GM23338 (cell line): Measurements from ENCODE around the gene ACTMAP. TPM values are rescaled to one million over a fixed set of nuclear protein-coding genes. Genes with fewer than 3 reads are reported as not detected.
A peak's percentile ranks its signal among the peaks of the same experiment; 100 is the strongest.

Source experiments
- ATAC-seq: fragments of 200-7000 bp; cut with Tn5 transposase; 3 replicates; pipeline ENCODE4 v1.9.1; 2020
- DNase-seq: peaks from one replicate; pipeline ENCODE4 v3.0.0-alpha.2; 2015; ENCODE audit warnings: low spot score
- H2AFZ ChIP-seq: fragments of 200-600 bp; sonication (generic); 2 replicates; pipeline ENCODE4 v1.8.0; 2016; ENCODE audit warnings: antibody characterized with exemption, mild to moderate bottlenecking, moderate library complexity
- H3F3A ChIP-seq: fragments of 200-600 bp; sonication (generic); replicated peaks from 2 replicates; pipeline ENCODE4 v1.8.0; 2017; ENCODE audit warnings: antibody characterized with exemption, mixed run types, low read depth
- H3K27ac ChIP-seq: fragments of 200-600 bp; sonication (generic); 2 replicates; pipeline ENCODE4 v1.6.1; 2016; ENCODE audit warnings: low read depth
- H3K27me3 ChIP-seq: fragments of 200-600 bp; sonication (generic); 2 replicates; pipeline ENCODE4 v1.8.0; 2016; ENCODE audit warnings: mild to moderate bottlenecking, mixed run types, moderate library complexity; ENCODE audit not compliant: insufficient read depth
- H3K36me3 ChIP-seq: fragments of 200-600 bp; sonication (generic); 2 replicates; pipeline ENCODE4 v1.8.0; 2016; ENCODE audit warnings: mild to moderate bottlenecking; ENCODE audit not compliant: insufficient read depth
- H3K4me1 ChIP-seq: fragments of 200-600 bp; sonication (generic); 2 replicates; pipeline ENCODE4 v1.8.0; 2016; ENCODE audit warnings: mild to moderate bottlenecking, moderate library complexity; ENCODE audit not compliant: insufficient read depth
- H3K4me2 ChIP-seq: fragments of 200-600 bp; sonication (generic); 2 replicates; pipeline ENCODE4 v1.7.1; 2017; ENCODE audit warnings: mixed run types
- H3K4me3 ChIP-seq: fragments of 200-600 bp; sonication (generic); 2 replicates; pipeline ENCODE4 v1.6.1; 2016; ENCODE audit warnings: mixed run types
- H3K79me2 ChIP-seq: fragments of 200-600 bp; sonication (generic); replicated peaks from 2 replicates; pipeline ENCODE4 v1.8.0; 2017; ENCODE audit warnings: mild to moderate bottlenecking; ENCODE audit not compliant: insufficient read depth
- H3K9me2 ChIP-seq: fragments of 200-600 bp; sonication (generic); 2 replicates; pipeline ENCODE4 v1.8.0; 2017; ENCODE audit not compliant: insufficient read depth
- H4K20me1 ChIP-seq: fragments of 200-600 bp; sonication (generic); replicated peaks from 2 replicates; pipeline ENCODE4 v1.8.0; 2017; ENCODE audit warnings: mild to moderate bottlenecking; ENCODE audit not compliant: insufficient read depth
- H3K27ac Mint-ChIP-seq: 2 replicates; pipeline ENCODE4 v1.8.0; 2020; ENCODE audit warnings: inconsistent platforms, mild to moderate bottlenecking, moderate library complexity, mixed read lengths
- H3K27me3 Mint-ChIP-seq: 3 replicates; pipeline ENCODE4 v1.8.0; 2022; ENCODE audit warnings: low read depth, mild to moderate bottlenecking, moderate library complexity, mixed read lengths, inconsistent platforms; ENCODE audit not compliant: insufficient read depth, poor library complexity
- H3K36me3 Mint-ChIP-seq: 3 replicates; pipeline ENCODE4 v1.8.0; 2021; ENCODE audit warnings: low read depth, mild to moderate bottlenecking, inconsistent platforms, moderate library complexity, mixed read lengths
- H3K4me1 Mint-ChIP-seq: 3 replicates; pipeline ENCODE4 v1.8.0; 2020; ENCODE audit warnings: mild to moderate bottlenecking, inconsistent platforms, mixed read lengths
- H3K4me3 Mint-ChIP-seq: 3 replicates; pipeline ENCODE4 v1.8.0; 2021; ENCODE audit warnings: moderate library complexity, mild to moderate bottlenecking, inconsistent platforms, mixed read lengths
- H3K9me3 Mint-ChIP-seq: 3 replicates; pipeline ENCODE4 v1.8.0; 2020; ENCODE audit warnings: moderate library complexity, mild to moderate bottlenecking, inconsistent platforms, mixed read lengths
- CREB1 ChIP-seq: fragments of 250-450 bp; sonication (Bioruptor Pico); IDR thresholded peaks from 2 replicates; pipeline ENCODE4 v1.5.0; 2020; ENCODE audit warnings: low read depth, mild to moderate bottlenecking, moderate library complexity
- EZH2phosphoT487 ChIP-seq: fragments of 200-600 bp; sonication (generic); IDR thresholded peaks from one replicate; pipeline ENCODE4 v1.8.1; 2018; ENCODE audit warnings: antibody characterized with exemption; ENCODE audit not compliant: unreplicated experiment
- JUNB ChIP-seq: IDR thresholded peaks from one replicate; pipeline ENCODE4 v1.6.1; 2016; ENCODE audit warnings: antibody characterized with exemption; ENCODE audit not compliant: unreplicated experiment
- POLR2AphosphoS5 ChIP-seq: IDR thresholded peaks from 2 replicates; pipeline ENCODE4 v1.6.1; 2016; ENCODE audit warnings: antibody characterized with exemption, low read depth
- ZNF114 ChIP-seq: fragments of 250-450 bp; sonication (Bioruptor Pico); IDR thresholded peaks from 2 replicates; pipeline ENCODE4 v1.5.0; 2020; ENCODE audit warnings: mild to moderate bottlenecking, moderate library complexity
- ZNF331 ChIP-seq: fragments of 250-450 bp; sonication (Bioruptor Pico); IDR thresholded peaks from 2 replicates; pipeline ENCODE4 v1.5.0; 2020; ENCODE audit warnings: low read depth, mild to moderate bottlenecking, moderate library complexity
- polyA plus RNA-seq: library from polyadenylated mRNA; unstranded; fragments of >200 nt; fragmentation: Nextera tagmentation; extraction: Ambion mirVana; gene quantifications from 2 replicates; pipeline ENCODE4 v1.2.1, GENCODE V29; 2016
- total RNA-seq: library from RNA; depleted of rRNA; stranded (reverse); fragments of >200 nt; shearing (Covaris generic); gene quantifications from 2 replicates; pipeline ENCODE4 v1.2.3, GENCODE V29; 2014
- TF ChIP-seq, protein P1 (sequence below): fragments of 250-450 bp; sonication (Bioruptor Pico); IDR thresholded peaks from 2 replicates; pipeline ENCODE4 v1.5.0; 2020; ENCODE audit warnings: mild to moderate bottlenecking, moderate library complexity
- TF ChIP-seq, protein P2 (sequence below), 2 experiments: fragments of 200-600 bp in 1 of 2; sonication (generic) in 1 of 2; conservative IDR thresholded peaks; 2 replicates each; pipeline versions ENCODE4 v1.5.1 to v1.6.1; 2016 to 2017; ENCODE audit warnings: antibody characterized with exemption in 2 of 2, low read depth in 2 of 2, mild to moderate bottlenecking in 2 of 2, moderate library complexity in 1 of 2
- TF ChIP-seq, protein P3 (sequence below): IDR thresholded peaks from 2 replicates; pipeline ENCODE4 v1.6.1; 2016; ENCODE audit warnings: antibody characterized with exemption

ACTMAP gene
- total and polyA plus RNA-seq, 2 experiments from 2014 or later, result 14.9 to 16.7 TPM

DNA sequence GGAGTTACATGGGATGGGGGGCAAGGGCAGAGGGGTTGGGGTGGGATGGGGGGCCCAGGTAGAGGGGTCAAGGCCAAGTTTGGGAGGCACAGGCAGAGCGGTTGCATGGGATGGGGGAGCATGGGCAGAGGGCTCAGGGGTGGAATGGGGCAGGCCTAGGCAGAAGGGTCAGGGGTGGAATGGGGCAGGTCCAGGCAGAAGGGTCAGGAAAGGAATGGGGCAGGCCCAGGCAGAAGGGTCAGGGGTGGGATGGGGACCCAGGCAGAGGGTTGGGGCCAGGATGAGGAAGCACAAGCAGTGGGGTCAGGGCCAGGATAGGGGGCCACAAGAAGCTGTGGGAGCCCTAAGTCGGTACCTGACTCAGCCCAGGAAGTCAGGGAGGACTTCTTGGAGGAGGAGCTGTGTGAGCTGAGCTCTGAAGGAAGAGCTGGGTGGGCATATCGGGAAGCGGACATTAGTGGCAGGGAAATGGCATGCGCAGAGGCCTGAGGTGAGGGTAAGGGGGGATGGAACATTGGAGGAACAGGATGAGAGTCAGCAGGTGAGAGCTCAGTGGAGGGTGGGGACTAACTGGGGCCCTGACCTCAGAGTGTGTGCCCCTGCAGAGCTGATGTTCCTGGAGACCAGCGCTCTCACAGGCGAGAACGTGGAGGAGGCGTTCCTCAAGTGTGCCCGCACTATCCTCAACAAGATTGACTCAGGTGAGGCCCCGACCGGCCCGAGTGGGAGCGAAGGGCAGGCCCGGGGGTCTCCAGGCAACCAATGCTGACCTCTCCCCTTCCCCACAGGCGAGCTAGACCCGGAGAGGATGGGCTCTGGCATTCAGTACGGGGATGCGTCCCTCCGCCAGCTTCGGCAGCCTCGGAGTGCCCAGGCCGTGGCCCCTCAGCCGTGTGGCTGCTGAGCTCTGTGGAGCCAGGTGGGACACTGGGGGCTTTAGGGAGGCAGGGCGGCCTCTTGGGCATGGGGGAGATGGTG is 36.1 kb upstream of the ACTMAP start:
- H3K79me2 ChIP-seq, result no peaks in the 10 kb centered on the region
- no peaks in the 10 kb centered on the region for H3F3A ChIP-seq
- H3K4me1 ChIP-seq, result no peaks in the 10 kb centered on the region
- TF ChIP-seq, protein P1, sequence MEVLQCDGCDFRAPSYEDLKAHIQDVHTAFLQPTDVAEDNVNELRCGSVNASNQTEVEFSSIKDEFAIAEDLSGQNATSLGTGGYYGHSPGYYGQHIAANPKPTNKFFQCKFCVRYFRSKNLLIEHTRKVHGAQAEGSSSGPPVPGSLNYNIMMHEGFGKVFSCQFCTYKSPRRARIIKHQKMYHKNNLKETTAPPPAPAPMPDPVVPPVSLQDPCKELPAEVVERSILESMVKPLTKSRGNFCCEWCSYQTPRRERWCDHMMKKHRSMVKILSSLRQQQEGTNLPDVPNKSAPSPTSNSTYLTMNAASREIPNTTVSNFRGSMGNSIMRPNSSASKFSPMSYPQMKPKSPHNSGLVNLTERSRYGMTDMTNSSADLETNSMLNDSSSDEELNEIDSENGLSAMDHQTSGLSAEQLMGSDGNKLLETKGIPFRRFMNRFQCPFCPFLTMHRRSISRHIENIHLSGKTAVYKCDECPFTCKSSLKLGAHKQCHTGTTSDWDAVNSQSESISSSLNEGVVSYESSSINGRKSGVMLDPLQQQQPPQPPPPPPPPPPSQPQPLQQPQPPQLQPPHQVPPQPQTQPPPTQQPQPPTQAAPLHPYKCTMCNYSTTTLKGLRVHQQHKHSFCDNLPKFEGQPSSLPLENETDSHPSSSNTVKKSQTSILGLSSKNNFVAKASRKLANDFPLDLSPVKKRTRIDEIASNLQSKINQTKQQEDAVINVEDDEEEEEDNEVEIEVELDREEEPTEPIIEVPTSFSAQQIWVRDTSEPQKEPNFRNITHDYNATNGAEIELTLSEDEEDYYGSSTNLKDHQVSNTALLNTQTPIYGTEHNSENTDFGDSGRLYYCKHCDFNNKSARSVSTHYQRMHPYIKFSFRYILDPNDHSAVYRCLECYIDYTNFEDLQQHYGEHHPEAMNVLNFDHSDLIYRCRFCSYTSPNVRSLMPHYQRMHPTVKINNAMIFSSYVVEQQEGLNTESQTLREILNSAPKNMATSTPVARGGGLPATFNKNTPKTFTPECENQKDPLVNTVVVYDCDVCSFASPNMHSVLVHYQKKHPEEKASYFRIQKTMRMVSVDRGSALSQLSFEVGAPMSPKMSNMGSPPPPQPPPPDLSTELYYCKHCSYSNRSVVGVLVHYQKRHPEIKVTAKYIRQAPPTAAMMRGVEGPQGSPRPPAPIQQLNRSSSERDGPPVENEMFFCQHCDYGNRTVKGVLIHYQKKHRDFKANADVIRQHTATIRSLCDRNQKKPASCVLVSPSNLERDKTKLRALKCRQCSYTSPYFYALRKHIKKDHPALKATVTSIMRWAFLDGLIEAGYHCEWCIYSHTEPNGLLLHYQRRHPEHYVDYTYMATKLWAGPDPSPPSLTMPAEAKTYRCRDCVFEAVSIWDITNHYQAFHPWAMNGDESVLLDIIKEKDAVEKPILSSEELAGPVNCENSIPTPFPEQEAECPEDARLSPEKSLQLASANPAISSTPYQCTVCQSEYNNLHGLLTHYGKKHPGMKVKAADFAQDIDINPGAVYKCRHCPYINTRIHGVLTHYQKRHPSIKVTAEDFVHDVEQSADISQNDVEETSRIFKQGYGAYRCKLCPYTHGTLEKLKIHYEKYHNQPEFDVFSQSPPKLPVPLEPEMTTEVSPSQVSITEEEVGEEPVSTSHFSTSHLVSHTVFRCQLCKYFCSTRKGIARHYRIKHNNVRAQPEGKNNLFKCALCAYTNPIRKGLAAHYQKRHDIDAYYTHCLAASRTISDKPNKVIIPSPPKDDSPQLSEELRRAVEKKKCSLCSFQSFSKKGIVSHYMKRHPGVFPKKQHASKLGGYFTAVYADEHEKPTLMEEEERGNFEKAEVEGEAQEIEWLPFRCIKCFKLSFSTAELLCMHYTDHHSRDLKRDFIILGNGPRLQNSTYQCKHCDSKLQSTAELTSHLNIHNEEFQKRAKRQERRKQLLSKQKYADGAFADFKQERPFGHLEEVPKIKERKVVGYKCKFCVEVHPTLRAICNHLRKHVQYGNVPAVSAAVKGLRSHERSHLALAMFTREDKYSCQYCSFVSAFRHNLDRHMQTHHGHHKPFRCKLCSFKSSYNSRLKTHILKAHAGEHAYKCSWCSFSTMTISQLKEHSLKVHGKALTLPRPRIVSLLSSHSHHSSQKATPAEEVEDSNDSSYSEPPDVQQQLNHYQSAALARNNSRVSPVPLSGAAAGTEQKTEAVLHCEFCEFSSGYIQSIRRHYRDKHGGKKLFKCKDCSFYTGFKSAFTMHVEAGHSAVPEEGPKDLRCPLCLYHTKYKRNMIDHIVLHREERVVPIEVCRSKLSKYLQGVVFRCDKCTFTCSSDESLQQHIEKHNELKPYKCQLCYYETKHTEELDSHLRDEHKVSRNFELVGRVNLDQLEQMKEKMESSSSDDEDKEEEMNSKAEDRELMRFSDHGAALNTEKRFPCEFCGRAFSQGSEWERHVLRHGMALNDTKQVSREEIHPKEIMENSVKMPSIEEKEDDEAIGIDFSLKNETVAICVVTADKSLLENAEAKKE, result no peak
- TF ChIP-seq CREB1 (CRISPR knock-in tag) (no peak), ZNF331 (CRISPR knock-in tag) (no peak), POLR2AphosphoS5 (no peak), JUNB (no peak), ZNF114 (no peak), EZH2phosphoT487 (no peak)
- TF ChIP-seq, protein P2, sequence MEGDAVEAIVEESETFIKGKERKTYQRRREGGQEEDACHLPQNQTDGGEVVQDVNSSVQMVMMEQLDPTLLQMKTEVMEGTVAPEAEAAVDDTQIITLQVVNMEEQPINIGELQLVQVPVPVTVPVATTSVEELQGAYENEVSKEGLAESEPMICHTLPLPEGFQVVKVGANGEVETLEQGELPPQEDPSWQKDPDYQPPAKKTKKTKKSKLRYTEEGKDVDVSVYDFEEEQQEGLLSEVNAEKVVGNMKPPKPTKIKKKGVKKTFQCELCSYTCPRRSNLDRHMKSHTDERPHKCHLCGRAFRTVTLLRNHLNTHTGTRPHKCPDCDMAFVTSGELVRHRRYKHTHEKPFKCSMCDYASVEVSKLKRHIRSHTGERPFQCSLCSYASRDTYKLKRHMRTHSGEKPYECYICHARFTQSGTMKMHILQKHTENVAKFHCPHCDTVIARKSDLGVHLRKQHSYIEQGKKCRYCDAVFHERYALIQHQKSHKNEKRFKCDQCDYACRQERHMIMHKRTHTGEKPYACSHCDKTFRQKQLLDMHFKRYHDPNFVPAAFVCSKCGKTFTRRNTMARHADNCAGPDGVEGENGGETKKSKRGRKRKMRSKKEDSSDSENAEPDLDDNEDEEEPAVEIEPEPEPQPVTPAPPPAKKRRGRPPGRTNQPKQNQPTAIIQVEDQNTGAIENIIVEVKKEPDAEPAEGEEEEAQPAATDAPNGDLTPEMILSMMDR (conservative IDR thresholded peaks at IDR 0.05; ENCODE audit: low read depth in 2 of 2), result no peak
- TF ChIP-seq, protein P3, sequence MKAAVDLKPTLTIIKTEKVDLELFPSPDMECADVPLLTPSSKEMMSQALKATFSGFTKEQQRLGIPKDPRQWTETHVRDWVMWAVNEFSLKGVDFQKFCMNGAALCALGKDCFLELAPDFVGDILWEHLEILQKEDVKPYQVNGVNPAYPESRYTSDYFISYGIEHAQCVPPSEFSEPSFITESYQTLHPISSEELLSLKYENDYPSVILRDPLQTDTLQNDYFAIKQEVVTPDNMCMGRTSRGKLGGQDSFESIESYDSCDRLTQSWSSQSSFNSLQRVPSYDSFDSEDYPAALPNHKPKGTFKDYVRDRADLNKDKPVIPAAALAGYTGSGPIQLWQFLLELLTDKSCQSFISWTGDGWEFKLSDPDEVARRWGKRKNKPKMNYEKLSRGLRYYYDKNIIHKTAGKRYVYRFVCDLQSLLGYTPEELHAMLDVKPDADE, result no peak
- no peaks in the 10 kb centered on the region; the same call in 2 of the 3 replicates for H3K9me3 Mint-ChIP-seq
- H2AFZ ChIP-seq, result no peak overlapping the region
- H4K20me1 ChIP-seq, result no peaks in the 10 kb centered on the region
- H3K4me1 Mint-ChIP-seq, result peaks cover 3% of the 10 kb centered on the region; the same call in 2 of the 3 replicates
- H3K27me3 Mint-ChIP-seq, result peaks cover 6% of the 10 kb centered on the region
- H3K4me3 Mint-ChIP-seq, result no peak overlapping the region
- no peak overlapping the region for H3K4me3 ChIP-seq
- ATAC-seq (0 out of 3 replicates have a peak, but pooled peaks have one; percentile 26), DNase-seq (no peak)
- H3K36me3 ChIP-seq, result no peaks in the 10 kb centered on the region
- peaks cover 14% of the 10 kb centered on the region for H3K36me3 Mint-ChIP-seq
- peak overlapping the region; percentile 75 for H3K27ac Mint-ChIP-seq
- no peaks in the 10 kb centered on the region for H3K27me3 ChIP-seq
- no peaks in the 10 kb centered on the region for H3K9me2 ChIP-seq
- no peak overlapping the region for H3K4me2 ChIP-seq
- no peak overlapping the region for H3K27ac ChIP-seq
